GM12865 (cell line): ENCODE data around the gene HDAC9.
"Not testable (repeated sequence)": the region's sequence is repeated elsewhere in the genome, so short reads cannot be mapped to it uniquely, and the experiment has no call there.

Experiments
- DNase-seq: peaks from one replicate; pipeline ENCODE4 v3.0.0; 2010; ENCODE audit warnings: low read depth
- H3K4me3 ChIP-seq: 2 replicates; pipeline ENCODE4 v1.5.1; 2011; ENCODE audit warnings: mild to moderate bottlenecking, low read depth, low read length, control low read depth
- CTCF ChIP-seq: IDR thresholded peaks from 2 replicates; pipeline ENCODE4 v1.5.1; 2011; ENCODE audit warnings: low read length, control low read depth, low read depth, inconsistent platforms; ENCODE audit not compliant: insufficient read depth; ENCODE audit errors: missing control alignments

Gene HDAC9

GRCh38 chr7:18976715-18977471 lies 481.3 kb downstream of the HDAC9 start:
- TF ChIP-seq CTCF, result no peak
- H3K4me3 ChIP-seq, result no peak overlapping the region
- DNase-seq, result no peak

GRCh38 chr7:18978108-18978495 lies 482.6 kb downstream of the HDAC9 start:
- no peak overlapping the region for H3K4me3 ChIP-seq
- DNase-seq, result no peak
- no peak for TF ChIP-seq CTCF

GRCh38 chr7:18990700-18991099 lies 495.2 kb downstream of the HDAC9 start:
- DNase-seq, result not testable (repeated sequence)

GRCh38 chr7:18993933-18994668 lies 498.6 kb downstream of the HDAC9 start:
- DNase-seq, result no peak
- TF ChIP-seq CTCF, result no peak
- no peak overlapping the region for H3K4me3 ChIP-seq

More at GRCh38 chr7:18990700-18991099, 495.2 kb downstream of the HDAC9 start:
- H3K4me3 ChIP-seq, result not testable (repeated sequence)

GRCh38 chr7:18995270-18995671 lies 499.7 kb downstream of the HDAC9 start:
- no peak for DNase-seq
- no peak for TF ChIP-seq CTCF
- no peak overlapping the region for H3K4me3 ChIP-seq

- no peak for TF ChIP-seq CTCF
- no peak overlapping the region for H3K4me3 ChIP-seq
- no peak for DNase-seq
Observed at GRCh38 chr7:18995811-18996426, 500.4 kb downstream of the HDAC9 start.

- no peak for TF ChIP-seq CTCF
- no peak for DNase-seq
- no peak overlapping the region for H3K4me3 ChIP-seq
Observed at GRCh38 chr7:18996583-18996982, 501.0 kb downstream of the HDAC9 start.
